Endothelial cell (in vitro differentiated cells): ENCODE results near the gene ENO4. TPM values are rescaled to one million over a fixed set of nuclear protein-coding genes. Genes with fewer than 3 reads are reported as not detected.

ENCODE experiments used
- DNase-seq: peaks from one replicate; pipeline ENCODE4 v3.0.0; 2021; ENCODE audit warnings: low spot score
- H3K27ac Mint-ChIP-seq: one replicate; pipeline ENCODE4 v1.8.0; 2021; ENCODE audit warnings: mixed read lengths, inconsistent platforms; ENCODE audit not compliant: unreplicated experiment
- H3K27me3 Mint-ChIP-seq: one replicate; pipeline ENCODE4 v1.8.0; 2021; ENCODE audit warnings: mild to moderate bottlenecking, moderate library complexity, mixed read lengths, inconsistent platforms; ENCODE audit not compliant: unreplicated experiment
- H3K36me3 Mint-ChIP-seq: one replicate; pipeline ENCODE4 v1.8.0; 2021; ENCODE audit warnings: mild to moderate bottlenecking, low read depth, mixed read lengths, inconsistent platforms; ENCODE audit not compliant: unreplicated experiment
- H3K4me1 Mint-ChIP-seq: one replicate; pipeline ENCODE4 v1.8.0; 2021; ENCODE audit warnings: mild to moderate bottlenecking, mixed read lengths, inconsistent platforms; ENCODE audit not compliant: unreplicated experiment
- H3K4me3 Mint-ChIP-seq: one replicate; pipeline ENCODE4 v1.8.0; 2021; ENCODE audit warnings: mild to moderate bottlenecking, mixed read lengths, inconsistent platforms; ENCODE audit not compliant: unreplicated experiment
- H3K9me3 Mint-ChIP-seq: one replicate; pipeline ENCODE4 v1.8.0; 2021; ENCODE audit warnings: mixed read lengths, inconsistent platforms; ENCODE audit not compliant: unreplicated experiment
- CTCF ChIP-seq: fragments of 200-600 bp; sonication (generic); IDR thresholded peaks from one replicate; pipeline ENCODE4 v1.5.0; 2021; ENCODE audit warnings: antibody characterized with exemption; ENCODE audit not compliant: unreplicated experiment
- total RNA-seq: library from RNA; stranded (reverse); fragmentation: NEBNext Ultra II Directional; extraction: Animal tissue kit (Norgen Biotek cat#: 25700); gene quantifications from one replicate; pipeline ENCODE4 v1.2.1, GENCODE V29; 2021; ENCODE audit not compliant: unreplicated experiment

Gene ENO4
- total RNA-seq, 1 donor from 2014 or later: 1.1 TPM

DNA sequence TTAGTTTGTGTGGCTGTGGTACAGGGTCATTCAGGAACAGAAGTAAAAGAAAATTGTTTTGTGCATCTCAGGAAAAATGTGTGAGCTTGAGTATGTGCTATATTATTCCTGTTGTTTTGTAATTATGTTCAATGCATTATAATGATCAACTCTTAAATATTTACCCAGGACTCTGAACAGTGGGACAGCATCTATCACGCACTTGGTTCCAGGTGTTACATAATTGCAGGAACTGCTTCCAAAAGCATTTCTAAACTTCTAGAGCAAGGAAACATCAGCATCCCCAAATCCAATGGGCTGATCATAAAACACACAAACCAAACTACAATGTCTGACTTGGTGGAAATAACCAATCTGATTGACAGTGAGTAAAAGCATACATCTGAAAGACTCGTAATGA, 26.6 kb downstream of the ENO4 start:
- no peak for DNase-seq
- Mint-ChIP-seq H3K27ac (no peak overlapping the region), H3K27me3 (peaks cover 3% of the 10 kb centered on the region), H3K36me3 (peaks cover 4% of the 10 kb centered on the region), H3K4me1 (no peaks in the 10 kb centered on the region), H3K4me3 (no peak overlapping the region), H3K9me3 (no peaks in the 10 kb centered on the region)
- TF ChIP-seq CTCF: no peak

- Mint-ChIP-seq H3K27me3 (peaks cover 5% of the 10 kb centered on the region), H3K27ac (no peak overlapping the region), H3K4me1 (no peaks in the 10 kb centered on the region), H3K9me3 (no peaks in the 10 kb centered on the region), H3K4me3 (no peak overlapping the region), H3K36me3 (peaks cover 2% of the 10 kb centered on the region)
- no peak for DNase-seq
- no peak for TF ChIP-seq CTCF
These were observed 28.1 kb downstream of the ENO4 start for GRCh38 chr10:116877391-116877790.

- H3K4me1 Mint-ChIP-seq: no peaks in the 10 kb centered on the region
- DNase-seq: no peak
- no peak for TF ChIP-seq CTCF
- no peak overlapping the region for H3K27ac Mint-ChIP-seq
- H3K27me3 Mint-ChIP-seq: peaks cover 5% of the 10 kb centered on the region
- no peaks in the 10 kb centered on the region for H3K9me3 Mint-ChIP-seq
- H3K36me3 Mint-ChIP-seq: no peaks in the 10 kb centered on the region
- H3K4me3 Mint-ChIP-seq: no peak overlapping the region
These were observed 28.8 kb downstream of the ENO4 start for GRCh38 chr10:116878123-116878522.

GRCh38 chr10:116879817-116880216, 30.5 kb downstream of the ENO4 start:
- H3K27ac Mint-ChIP-seq: no peak overlapping the region
- no peak for TF ChIP-seq CTCF
- H3K9me3 Mint-ChIP-seq: no peaks in the 10 kb centered on the region
- no peak for DNase-seq
- H3K4me3 Mint-ChIP-seq: no peak overlapping the region
- peaks cover 5% of the 10 kb centered on the region for H3K27me3 Mint-ChIP-seq
- no peaks in the 10 kb centered on the region for H3K4me1 Mint-ChIP-seq
- no peaks in the 10 kb centered on the region for H3K36me3 Mint-ChIP-seq

GRCh38 chr10:116880716-116881482, 31.6 kb downstream of the ENO4 start:
- no peaks in the 10 kb centered on the region for H3K9me3 Mint-ChIP-seq
- H3K36me3 Mint-ChIP-seq: no peaks in the 10 kb centered on the region
- no peak for TF ChIP-seq CTCF
- no peak overlapping the region for H3K4me3 Mint-ChIP-seq
- H3K27me3 Mint-ChIP-seq: peaks cover 5% of the 10 kb centered on the region
- no peak for DNase-seq
- no peak overlapping the region for H3K27ac Mint-ChIP-seq
- no peaks in the 10 kb centered on the region for H3K4me1 Mint-ChIP-seq
